Panc1 (cell line): ENCODE measurements around the gene ARHGEF3.

ENCODE experiments used
- CTCF ChIP-seq: fragments of 450-650 bp; IDR thresholded peaks from 2 replicates; pipeline ENCODE4 v1.5.1; 2017; ENCODE audit warnings: mild to moderate bottlenecking
- POLR2AphosphoS5 ChIP-seq: IDR thresholded peaks from 2 replicates; pipeline ENCODE4 v1.6.1; 2012; ENCODE audit warnings: mild to moderate bottlenecking, low read depth, low read length, moderate library complexity
- REST ChIP-seq, 2 experiments: IDR thresholded peaks; 2 replicates each; pipeline ENCODE4 v1.6.1; 2011 to 2012; ENCODE audit warnings: low read depth in 2 of 2, control low read depth in 1 of 2, low read length in 1 of 2, mild to moderate bottlenecking in 1 of 2, moderate library complexity in 1 of 2; ENCODE audit not compliant: insufficient read depth in 1 of 2
- SIN3A ChIP-seq: IDR thresholded peaks from 2 replicates; pipeline ENCODE4 v1.6.1; 2012; ENCODE audit warnings: low read depth, mild to moderate bottlenecking, low read length, moderate library complexity, borderline replicate concordance; ENCODE audit not compliant: insufficient read depth
- TCF7L2 ChIP-seq: IDR thresholded peaks from 2 replicates; pipeline ENCODE4 v1.6.1; 2011; ENCODE audit warnings: mild to moderate bottlenecking, low read depth, low read length, inconsistent platforms

- TF ChIP-seq CTCF (no peak), REST (IDR thresholded peaks at IDR 0.05; ENCODE audit: insufficient read depth in 1 of 2, low read depth in 2 of 2, low read length in 1 of 2) (no peak), TCF7L2 (no peak), POLR2AphosphoS5 (no peak), SIN3A (no peak)
Observed at GRCh38 chr3:56763233-56763632, 38.5 kb downstream of the ARHGEF3 start.
